Panc1 (cell line): ENCODE data around the gene MINAR1. TPM values are rescaled to one million over a fixed set of nuclear protein-coding genes. Genes with fewer than 3 reads are reported as not detected.

ENCODE experiments used
- ATAC-seq: fragments of 200-7000 bp; cut with Tn5 transposase; 2 replicates; pipeline ENCODE4 v1.9.1; 2020; ENCODE audit warnings: mild to moderate bottlenecking, moderate library complexity
- BruUV-seq: library from RNA; stranded (reverse); fragments of 400-500 nt; replicated peaks from 2 replicates; lab custom pipeline; 2021; lab: Mats Ljungman, UMichigan
- CTCF ChIA-PET: fragments of 300-600 bp; sonication (Branson Sonifier 250); formaldehyde crosslinking; loops from one replicate; lab custom pipeline; 2022; ENCODE audit warnings: antibody characterized with exemption; lab: Charles Lee
- POLR2A ChIA-PET: fragments of 300-600 bp; sonication (Branson Sonifier 250); formaldehyde crosslinking; loops from one replicate; lab custom pipeline; 2022; ENCODE audit warnings: antibody characterized with exemption; lab: Charles Lee
- DNase-seq: peaks from one replicate; pipeline ENCODE4 v3.0.0-alpha.2; 2010; ENCODE audit warnings: low read depth, low spot score
- H3K27ac ChIP-seq: 2 replicates; pipeline ENCODE4 v1.5.1; 2011; ENCODE audit warnings: mild to moderate bottlenecking, low read length, inconsistent platforms
- H3K27me3 ChIP-seq: fragments of 200-500 bp; sonication (Bioruptor generic); 2 replicates; pipeline ENCODE4 v1.6.0; 2014; ENCODE audit warnings: low read length, inconsistent platforms; ENCODE audit not compliant: control insufficient read depth, insufficient read depth
- H3K36me3 ChIP-seq: fragments of 200-500 bp; sonication (Bioruptor generic); 2 replicates; pipeline ENCODE4 v1.5.1; 2014; ENCODE audit warnings: inconsistent platforms, mild to moderate bottlenecking, low read length, moderate library complexity; ENCODE audit not compliant: control insufficient read depth, insufficient read depth
- H3K4me1 ChIP-seq: 2 replicates; pipeline ENCODE4 v1.5.1; 2011; ENCODE audit warnings: inconsistent platforms, mild to moderate bottlenecking, low read length, moderate library complexity; ENCODE audit not compliant: control insufficient read depth, insufficient read depth
- H3K4me3 ChIP-seq, 2 experiments: 2 replicates each; pipeline ENCODE4 v1.5.1; 2011 to 2012; ENCODE audit warnings: low read depth in 2 of 2, low read length in 2 of 2, mild to moderate bottlenecking in 2 of 2, inconsistent platforms in 1 of 2, moderate library complexity in 1 of 2
- H3K9me3 ChIP-seq: fragments of 200-500 bp; sonication (Bioruptor generic); 2 replicates; pipeline ENCODE4 v1.5.1; 2014; ENCODE audit warnings: low read depth, mild to moderate bottlenecking, inconsistent platforms, low read length, moderate library complexity; ENCODE audit not compliant: control insufficient read depth, insufficient read depth
- POLR2AphosphoS5 ChIP-seq: IDR thresholded peaks from 2 replicates; pipeline ENCODE4 v1.6.1; 2012; ENCODE audit warnings: mild to moderate bottlenecking, low read depth, low read length, moderate library complexity
- REST ChIP-seq, 2 experiments: IDR thresholded peaks; 2 replicates each; pipeline ENCODE4 v1.6.1; 2011 to 2012; ENCODE audit warnings: low read depth in 2 of 2, control low read depth in 1 of 2, low read length in 1 of 2, mild to moderate bottlenecking in 1 of 2, moderate library complexity in 1 of 2; ENCODE audit not compliant: insufficient read depth in 1 of 2
- SIN3A ChIP-seq: IDR thresholded peaks from 2 replicates; pipeline ENCODE4 v1.6.1; 2012; ENCODE audit warnings: low read depth, mild to moderate bottlenecking, low read length, moderate library complexity, borderline replicate concordance; ENCODE audit not compliant: insufficient read depth
- TCF7L2 ChIP-seq: IDR thresholded peaks from 2 replicates; pipeline ENCODE4 v1.6.1; 2011; ENCODE audit warnings: mild to moderate bottlenecking, low read depth, low read length, inconsistent platforms
- in situ Hi-C: cut with HindIII; loops from 2 replicates; pipeline ENCODE4 v1.10.0; 2016; ENCODE audit warnings: low sequenced_read_pairs, low pct_unique_long_range_greater_than_20kb
- intact Hi-C: fragments of 100-400 bp; cut with micrococcal nuclease; formaldehyde crosslinking; loops from one replicate; pipeline ENCODE4 v1.10.0; 2022; ENCODE audit not compliant: unreplicated experiment
- total RNA-seq: library from RNA; stranded (reverse); gene quantifications from one replicate; pipeline ENCODE4 v1.2.1, GENCODE V29; 2021; ENCODE audit not compliant: unreplicated experiment
- TF ChIP-seq, protein P1 (sequence below): fragments of 450-650 bp; IDR thresholded peaks from 2 replicates; pipeline ENCODE4 v1.5.1; 2017; ENCODE audit warnings: mild to moderate bottlenecking

Gene MINAR1
- total RNA-seq, 1 experiment from 2014 or later, result 0.62 TPM

DNA sequence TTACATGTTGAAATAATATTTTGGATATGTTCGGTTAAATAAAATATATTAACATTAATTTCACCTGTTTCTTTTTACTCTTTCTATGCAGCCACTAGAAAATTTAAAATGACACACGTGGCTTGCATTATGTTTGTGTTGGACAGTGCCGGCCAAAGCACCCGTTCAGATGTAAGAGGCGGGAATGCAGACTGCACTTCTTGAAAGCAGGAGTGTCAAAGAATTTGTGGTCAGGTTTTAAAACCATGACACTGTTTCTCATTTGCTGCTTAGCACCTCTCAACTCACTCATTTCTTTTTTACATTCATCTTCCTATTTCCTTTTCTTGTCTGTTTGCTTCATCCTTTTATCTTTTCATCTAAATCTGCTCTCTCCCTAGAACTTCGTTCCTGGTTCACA lies 35.3 kb upstream of the MINAR1 start:
- CTCF ChIA-PET, result no interaction called here
- ATAC-seq, result no peak
- H3K36me3 ChIP-seq, result no peaks in the 10 kb centered on the region
- H3K4me1 ChIP-seq, result no peaks in the 10 kb centered on the region
- H3K27me3 ChIP-seq, result no peaks in the 10 kb centered on the region
- no peaks in the 10 kb centered on the region for H3K9me3 ChIP-seq
- H3K27ac ChIP-seq, result no peak overlapping the region
- intact Hi-C loops (no loop called here), in situ Hi-C loops (no loop called here)
- BruUV-seq, result no TSS peak
- no peak overlapping the region for H3K4me3 ChIP-seq
- TF ChIP-seq REST (IDR thresholded peaks at IDR 0.05; ENCODE audit: insufficient read depth in 1 of 2, low read depth in 2 of 2, low read length in 1 of 2), result no peak
- TF ChIP-seq, protein P1, sequence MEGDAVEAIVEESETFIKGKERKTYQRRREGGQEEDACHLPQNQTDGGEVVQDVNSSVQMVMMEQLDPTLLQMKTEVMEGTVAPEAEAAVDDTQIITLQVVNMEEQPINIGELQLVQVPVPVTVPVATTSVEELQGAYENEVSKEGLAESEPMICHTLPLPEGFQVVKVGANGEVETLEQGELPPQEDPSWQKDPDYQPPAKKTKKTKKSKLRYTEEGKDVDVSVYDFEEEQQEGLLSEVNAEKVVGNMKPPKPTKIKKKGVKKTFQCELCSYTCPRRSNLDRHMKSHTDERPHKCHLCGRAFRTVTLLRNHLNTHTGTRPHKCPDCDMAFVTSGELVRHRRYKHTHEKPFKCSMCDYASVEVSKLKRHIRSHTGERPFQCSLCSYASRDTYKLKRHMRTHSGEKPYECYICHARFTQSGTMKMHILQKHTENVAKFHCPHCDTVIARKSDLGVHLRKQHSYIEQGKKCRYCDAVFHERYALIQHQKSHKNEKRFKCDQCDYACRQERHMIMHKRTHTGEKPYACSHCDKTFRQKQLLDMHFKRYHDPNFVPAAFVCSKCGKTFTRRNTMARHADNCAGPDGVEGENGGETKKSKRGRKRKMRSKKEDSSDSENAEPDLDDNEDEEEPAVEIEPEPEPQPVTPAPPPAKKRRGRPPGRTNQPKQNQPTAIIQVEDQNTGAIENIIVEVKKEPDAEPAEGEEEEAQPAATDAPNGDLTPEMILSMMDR, result no peak
- TF ChIP-seq TCF7L2, result no peak
- no peak for TF ChIP-seq POLR2AphosphoS5
- no peak for TF ChIP-seq SIN3A
- POLR2A ChIA-PET, result no interaction called here
- DNase-seq, result no peak

GRCh38 chr15:79397269-79397910 lies 34.7 kb upstream of the MINAR1 start:
- H3K27ac ChIP-seq, result no peak overlapping the region
- no peak for TF ChIP-seq TCF7L2
- TF ChIP-seq POLR2AphosphoS5, result no peak
- TF ChIP-seq, protein P1, result no peak
- no peak for TF ChIP-seq REST (IDR thresholded peaks at IDR 0.05; ENCODE audit: insufficient read depth in 1 of 2, low read depth in 2 of 2, low read length in 1 of 2)
- TF ChIP-seq SIN3A, result no peak
- no peak overlapping the region for H3K4me3 ChIP-seq
- no TSS peak for BruUV-seq
- H3K4me1 ChIP-seq, result no peaks in the 10 kb centered on the region
- in situ Hi-C loops, result no loop called here
- DNase-seq, result no peak
- H3K36me3 ChIP-seq, result no peaks in the 10 kb centered on the region
- no peak for ATAC-seq
- intact Hi-C loops, result no loop called here
- ChIA-PET POLR2A (no interaction called here), CTCF (no interaction called here)
- H3K27me3 ChIP-seq, result no peaks in the 10 kb centered on the region
- H3K9me3 ChIP-seq, result no peaks in the 10 kb centered on the region
